Astrocyte of the cerebellum (primary cell): Measurements from ENCODE around the gene INSR.

Source experiments
- DNase-seq: peaks from one replicate; pipeline ENCODE4 v3.0.0-alpha.2; 2011; ENCODE audit warnings: low read depth
- H3K4me3 ChIP-seq: 2 replicates; pipeline ENCODE4 v1.5.1; 2011; ENCODE audit warnings: mild to moderate bottlenecking, low read depth, low read length, moderate library complexity
- CTCF ChIP-seq: IDR thresholded peaks from 2 replicates; pipeline ENCODE4 v1.5.1; 2012; ENCODE audit warnings: low read length, low read depth, moderate library complexity, mild to moderate bottlenecking; ENCODE audit errors: missing control alignments
- in situ Hi-C: cut with HindIII; loops from 2 replicates; pipeline ENCODE4 v1.10.0; 2017; ENCODE audit warnings: low sequenced_read_pairs

INSR gene

GRCh38 chr19:7333198-7334118, 39.2 kb upstream of the INSR start:
- TF ChIP-seq CTCF: no peak
- DNase-seq: no peak
- in situ Hi-C loops: loop anchor here (10.0 kb wide), 1 partner anchor 69 kb away; no protein-coding TSS in a partner anchor

GRCh38 chr19:7331446-7331845, 37.2 kb upstream of the INSR start:
- in situ Hi-C loops: loop anchor here (10.0 kb wide), 1 partner anchor 67 kb away; no protein-coding TSS in a partner anchor
- no peak for DNase-seq
- no peak for TF ChIP-seq CTCF
- H3K4me3 ChIP-seq: no peak overlapping the region

More at GRCh38 chr19:7333198-7334118, 39.2 kb upstream of the INSR start:
- H3K4me3 ChIP-seq: no peak overlapping the region

GRCh38 chr19:7328647-7329046, 34.4 kb upstream of the INSR start:
- in situ Hi-C loops: no loop called here
- H3K4me3 ChIP-seq: no peak overlapping the region
- TF ChIP-seq CTCF: no peak
- DNase-seq: no peak

GRCh38 chr19:7327802-7328201, 33.6 kb upstream of the INSR start:
- no peak for DNase-seq
- in situ Hi-C loops: no loop called here
- TF ChIP-seq CTCF: no peak
- H3K4me3 ChIP-seq: no peak overlapping the region

GRCh38 chr19:7326105-7326877, 32.1 kb upstream of the INSR start:
- no peak overlapping the region for H3K4me3 ChIP-seq
- in situ Hi-C loops: no loop called here
- no peak for DNase-seq
- peak; percentile 12 for TF ChIP-seq CTCF

- DNase-seq: no peak
- no peak overlapping the region for H3K4me3 ChIP-seq
- TF ChIP-seq CTCF: no peak
- in situ Hi-C loops: no loop called here
These were observed 24.0 kb upstream of the INSR start for GRCh38 chr19:7318176-7318575.
